HUES64 (cell line): ENCODE measurements around the gene DUSP11. TPM values are rescaled to one million over a fixed set of nuclear protein-coding genes. Genes with fewer than 3 reads are reported as not detected.

Experiments used
- H3K27ac ChIP-seq: 2 replicates; pipeline ENCODE4 v1.7.0; 2013; ENCODE audit warnings: low read depth, low read length, inconsistent platforms
- H3K27me3 ChIP-seq: 2 replicates; pipeline ENCODE4 v1.6.1; 2013; ENCODE audit warnings: mild to moderate bottlenecking, low read length; ENCODE audit not compliant: insufficient read depth
- H3K36me3 ChIP-seq: 2 replicates; pipeline ENCODE4 v1.6.1; 2013; ENCODE audit warnings: mild to moderate bottlenecking, low read length; ENCODE audit not compliant: insufficient read depth
- H3K4me1 ChIP-seq: 2 replicates; pipeline ENCODE4 v1.6.1; 2013; ENCODE audit warnings: mild to moderate bottlenecking, low read length, moderate library complexity; ENCODE audit not compliant: insufficient read depth
- H3K4me3 ChIP-seq: 2 replicates; pipeline ENCODE4 v1.5.1; 2013; ENCODE audit warnings: mild to moderate bottlenecking, low read length, moderate library complexity
- H3K9ac ChIP-seq: 2 replicates; pipeline ENCODE4 v1.6.1; 2013; ENCODE audit warnings: mild to moderate bottlenecking, low read depth, low read length
- H3K9me3 ChIP-seq: 2 replicates; pipeline ENCODE4 v1.6.1; 2013; ENCODE audit warnings: low read depth, low read length; ENCODE audit not compliant: insufficient read depth
- whole genome bisulfite sequencing: fragments of 150-250, 120-280 bp; methylation state at CpG from one replicate; pipeline ENCODE4 v1.1.7; 2013; ENCODE audit warnings: missing lambda C conversion rate; 5-methylcytosine and 5-hydroxymethylcytosine counted together
- polyA plus RNA-seq, 2 experiments: library from polyadenylated mRNA; stranded (reverse); fragments of 50-300 nt; gene quantifications; one replicate each; pipeline ENCODE4 v1.2.3, GENCODE V29; 2013

Gene DUSP11
- 19.0 TPM for polyA plus RNA-seq (2013, experiment 1 of 2)
- polyA plus RNA-seq (2013, experiment 2 of 2): 19.0 TPM

GRCh38 chr2:73779467-73780236 is at the start of gene DUSP11:
DUSP11 (minus strand) TSS chr2:73780103; CDS start chr2:73779974, 129 bp downstream.
- no peaks in the 10 kb centered on the region for H3K9me3 ChIP-seq
- peak within 1 kb of the TSS; percentile 48 for H3K27ac ChIP-seq
- peak within 1 kb of the TSS; percentile 74 for H3K4me3 ChIP-seq
- peaks cover 26% of the 10 kb centered on the region for H3K36me3 ChIP-seq
- no peaks in the 10 kb centered on the region for H3K4me1 ChIP-seq
- peak within 1 kb of the TSS; percentile 83 for H3K9ac ChIP-seq
- no peaks in the 10 kb centered on the region for H3K27me3 ChIP-seq
- WGBS: under 1% methylated on average over 40 of the region's 40 CpGs

DNA sequence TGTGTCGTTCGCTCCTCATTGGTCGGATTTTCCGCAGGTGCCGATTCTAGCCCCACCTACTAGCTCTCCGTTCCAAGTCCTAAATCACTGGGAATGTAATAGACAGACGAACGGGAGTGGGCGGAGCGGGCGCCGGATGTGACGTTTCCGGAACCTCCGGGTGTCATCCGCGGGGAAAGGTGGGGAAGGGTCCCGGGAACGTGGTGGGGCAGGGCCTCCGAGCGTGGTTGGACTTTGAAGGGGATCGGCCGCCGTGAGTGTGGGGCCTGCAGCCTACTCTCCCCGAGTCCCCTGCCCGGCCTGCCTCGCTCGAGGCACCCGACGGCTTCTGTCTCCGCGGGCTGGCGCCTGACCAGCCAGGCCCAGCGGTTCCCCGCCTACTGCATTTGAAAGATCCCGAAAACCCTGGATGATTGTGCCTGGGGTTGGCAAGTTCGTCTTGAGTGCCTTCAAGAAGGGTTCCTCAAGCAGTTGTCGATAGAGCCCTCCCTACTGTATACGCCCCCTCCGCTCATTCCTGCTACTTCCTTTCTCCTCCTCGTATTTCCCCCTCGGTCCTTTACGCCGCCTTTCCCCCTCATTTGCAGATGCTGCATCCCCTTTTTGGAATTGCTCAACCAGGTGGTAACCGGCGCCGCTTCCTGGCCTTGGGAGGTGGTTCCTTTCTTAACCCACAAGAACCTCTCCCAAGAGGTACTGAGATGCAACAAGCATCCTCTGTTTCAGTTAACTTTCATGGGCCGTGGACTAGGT is 49.1 kb upstream of the DUSP11 start, which contains the start of gene STAMBP:
STAMBP (plus strand) TSS at position 144 of the 753 bp plus-strand sequence. CDS start 1,896 bp downstream, outside the sequence.
- Histone ChIP-seq H3K36me3 (peaks cover 27% of the 10 kb centered on the region), H3K9ac (peak within 1 kb of the TSS; percentile 84), H3K4me1 (peaks cover 3% of the 10 kb centered on the region; the same call in 1 of the 2 replicates), H3K27me3 (peaks cover 26% of the 10 kb centered on the region), H3K9me3 (no peaks in the 10 kb centered on the region; the same call in 1 of the 2 replicates), H3K27ac (peak within 1 kb of the TSS; percentile 83), H3K4me3 (peak within 1 kb of the TSS; percentile 79)
- under 1% methylated on average over 48 of the region's 48 CpGs for WGBS

- WGBS: 43% methylated on average over 2 of the region's 4 CpGs
- Histone ChIP-seq H3K9me3 (no peaks in the 10 kb centered on the region; the same call in 1 of the 2 replicates), H3K4me3 (peak overlapping the region; percentile 79), H3K4me1 (peaks cover 3% of the 10 kb centered on the region; the same call in 1 of the 2 replicates), H3K27me3 (peaks cover 26% of the 10 kb centered on the region), H3K9ac (no peak overlapping the region), H3K36me3 (peaks cover 23% of the 10 kb centered on the region), H3K27ac (peak overlapping the region; percentile 15; the same call in 1 of the 2 replicates)
These were observed 48.5 kb upstream of the DUSP11 start for GRCh38 chr2:73828389-73828817.

DNA sequence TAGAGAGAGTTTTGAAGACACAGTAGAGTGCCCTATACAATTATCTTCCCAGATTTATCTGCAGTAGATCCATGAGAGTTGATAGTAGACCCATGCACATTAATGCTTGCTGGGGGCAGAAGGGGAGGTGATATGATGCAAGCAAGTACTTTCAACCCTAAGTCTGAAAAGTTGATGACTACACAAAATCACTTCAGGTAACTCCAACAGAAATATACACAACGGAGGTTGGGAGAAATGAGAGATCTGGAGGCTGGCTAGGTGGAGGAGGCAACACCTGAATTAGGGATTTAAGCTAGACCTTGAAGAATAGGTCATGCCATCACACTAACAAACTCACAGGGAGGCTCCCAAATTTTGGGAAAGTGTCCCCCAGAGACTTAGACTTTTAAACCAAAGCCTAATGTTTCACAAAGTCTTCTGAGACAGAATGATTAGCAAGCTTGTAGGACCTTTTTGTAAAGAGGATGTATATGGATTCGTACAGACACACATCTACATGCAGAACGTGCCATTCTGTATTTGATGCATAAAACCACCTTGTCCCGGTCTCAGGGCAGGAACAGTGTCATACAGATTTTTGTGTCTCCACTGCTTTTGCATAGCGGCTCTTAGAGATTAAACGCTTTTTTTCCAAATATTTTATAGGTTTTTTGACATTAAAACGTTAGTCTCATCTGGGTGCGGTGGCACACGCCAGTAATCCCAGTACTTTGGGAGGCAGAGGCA is 47.9 kb upstream of the DUSP11 start:
- Histone ChIP-seq H3K9ac (no peak overlapping the region), H3K36me3 (peaks cover 17% of the 10 kb centered on the region), H3K4me1 (peaks cover 3% of the 10 kb centered on the region; the same call in 1 of the 2 replicates), H3K9me3 (no peaks in the 10 kb centered on the region; the same call in 1 of the 2 replicates), H3K27me3 (peaks cover 26% of the 10 kb centered on the region), H3K27ac (no peak overlapping the region), H3K4me3 (peak overlapping the region; percentile 79)
- WGBS: 92% methylated on average over 8 of the region's 9 CpGs

- Histone ChIP-seq H3K27me3 (peaks cover 26% of the 10 kb centered on the region), H3K9ac (no peak overlapping the region), H3K4me1 (peaks cover 3% of the 10 kb centered on the region; the same call in 1 of the 2 replicates), H3K36me3 (peaks cover 11% of the 10 kb centered on the region), H3K9me3 (no peaks in the 10 kb centered on the region; the same call in 1 of the 2 replicates), H3K27ac (no peak overlapping the region), H3K4me3 (no peak overlapping the region)
- whole genome bisulfite sequencing: 100% methylated on average over 2 of the region's 2 CpGs
These were observed 47.1 kb upstream of the DUSP11 start for GRCh38 chr2:73827018-73827417.

DNA sequence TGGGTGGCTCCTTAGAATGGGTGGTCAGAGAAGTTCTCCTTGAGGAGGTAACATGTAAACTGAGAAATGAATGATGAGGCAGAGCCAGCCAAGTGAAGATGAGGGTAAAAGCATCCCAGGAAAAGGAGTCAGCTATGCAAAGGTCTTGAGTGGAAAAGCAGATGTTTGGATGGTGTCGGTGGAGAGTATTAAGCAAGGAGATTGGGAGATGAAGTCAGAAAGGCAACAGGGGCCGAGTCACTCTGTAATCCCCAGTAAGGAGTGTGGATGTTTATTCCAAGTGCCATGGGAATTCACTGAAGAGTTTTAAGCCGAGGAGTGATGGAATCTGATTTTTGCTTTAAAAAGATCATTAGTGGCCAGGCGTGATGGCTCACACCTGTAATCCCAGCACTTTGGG is 45.5 kb upstream of the DUSP11 start:
- Histone ChIP-seq H3K27ac (no peak overlapping the region), H3K4me1 (peaks cover 3% of the 10 kb centered on the region; the same call in 1 of the 2 replicates), H3K4me3 (no peak overlapping the region), H3K9me3 (no peaks in the 10 kb centered on the region; the same call in 1 of the 2 replicates), H3K36me3 (no peaks in the 10 kb centered on the region), H3K27me3 (peaks cover 36% of the 10 kb centered on the region), H3K9ac (no peak overlapping the region)
- 87% methylated on average over 4 of the region's 4 CpGs for WGBS

- no peak overlapping the region for H3K27ac ChIP-seq
- no peaks in the 10 kb centered on the region for H3K4me1 ChIP-seq
- no peak overlapping the region for H3K4me3 ChIP-seq
- no peak overlapping the region for H3K9ac ChIP-seq
- WGBS: 28% methylated on average over 3 of the region's 3 CpGs
- no peaks in the 10 kb centered on the region for H3K36me3 ChIP-seq
- no peaks in the 10 kb centered on the region; the same call in 1 of the 2 replicates for H3K9me3 ChIP-seq
- H3K27me3 ChIP-seq: peaks cover 39% of the 10 kb centered on the region
These were observed 44.1 kb upstream of the DUSP11 start for GRCh38 chr2:73823916-73824523.

GRCh38 chr2:73823416-73823815 is 43.5 kb upstream of the DUSP11 start:
- H3K9ac ChIP-seq: no peak overlapping the region

GRCh38 chr2:73822991-73823390 is 43.1 kb upstream of the DUSP11 start:
- H3K27me3 ChIP-seq: peaks cover 39% of the 10 kb centered on the region
- no peaks in the 10 kb centered on the region; the same call in 1 of the 2 replicates for H3K9me3 ChIP-seq
- no peaks in the 10 kb centered on the region for H3K4me1 ChIP-seq
- no peak overlapping the region for H3K4me3 ChIP-seq
- H3K36me3 ChIP-seq: no peaks in the 10 kb centered on the region
- no peak overlapping the region for H3K27ac ChIP-seq
- no peak overlapping the region for H3K9ac ChIP-seq
- 78% methylated on average over 2 of the region's 2 CpGs for WGBS

More at GRCh38 chr2:73823416-73823815, 43.5 kb upstream of the DUSP11 start:
- H3K4me3 ChIP-seq: no peak overlapping the region
- H3K4me1 ChIP-seq: no peaks in the 10 kb centered on the region
- no CpG with 5 or more reads among the region's 2 CpGs for WGBS
- H3K36me3 ChIP-seq: no peaks in the 10 kb centered on the region
- H3K9me3 ChIP-seq: no peaks in the 10 kb centered on the region; the same call in 1 of the 2 replicates
- no peak overlapping the region for H3K27ac ChIP-seq
- H3K27me3 ChIP-seq: peaks cover 39% of the 10 kb centered on the region

- H3K4me1 ChIP-seq: no peaks in the 10 kb centered on the region
- WGBS: 100% methylated on average over 1 of the region's 1 CpG
- H3K9ac ChIP-seq: no peak overlapping the region
- H3K4me3 ChIP-seq: no peak overlapping the region
- peaks cover 37% of the 10 kb centered on the region for H3K27me3 ChIP-seq
- H3K27ac ChIP-seq: no peak overlapping the region
- no peaks in the 10 kb centered on the region for H3K9me3 ChIP-seq
- H3K36me3 ChIP-seq: no peaks in the 10 kb centered on the region
These were observed 42.4 kb upstream of the DUSP11 start for GRCh38 chr2:73822276-73822675.
